GM21381 (cell line): Measurements from ENCODE around the gene ZEB2.
A peak's percentile ranks its signal among the peaks of the same experiment; 100 is the strongest.

ENCODE experiments used
- ATAC-seq: cut with Tn5 transposase; IDR thresholded peaks from one replicate; pipeline ENCODE4 v1.9.1; 2021; ENCODE audit warnings: mild to moderate bottlenecking, moderate library complexity; ENCODE audit not compliant: unreplicated experiment

The ZEB2 gene

GRCh38 chr2:144474017-144474416 lies 45.9 kb downstream of the ZEB2 start:
- no peak for ATAC-seq

DNA sequence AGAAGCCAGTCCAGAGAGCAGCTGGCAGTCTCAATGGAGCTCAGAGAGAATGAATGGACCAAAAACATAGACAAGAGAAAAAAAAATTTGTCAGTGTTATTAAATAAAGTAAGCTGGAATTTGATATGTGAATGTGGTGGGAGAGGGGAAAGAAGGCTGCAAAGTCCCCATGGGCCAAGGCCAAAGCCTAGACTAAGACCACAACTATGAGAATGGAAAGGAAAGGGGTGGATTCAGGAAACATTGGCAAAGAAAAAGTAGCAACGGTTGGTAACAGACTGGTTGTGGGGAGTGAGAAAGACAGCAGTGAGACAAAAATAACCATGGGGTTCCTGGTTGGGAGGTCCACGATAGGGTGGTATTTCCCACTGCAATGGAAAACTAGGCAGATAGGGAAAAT lies 47.0 kb downstream of the ZEB2 start:
- no peak for ATAC-seq

GRCh38 chr2:144472046-144472412 lies 47.9 kb downstream of the ZEB2 start:
- no peak for ATAC-seq

DNA sequence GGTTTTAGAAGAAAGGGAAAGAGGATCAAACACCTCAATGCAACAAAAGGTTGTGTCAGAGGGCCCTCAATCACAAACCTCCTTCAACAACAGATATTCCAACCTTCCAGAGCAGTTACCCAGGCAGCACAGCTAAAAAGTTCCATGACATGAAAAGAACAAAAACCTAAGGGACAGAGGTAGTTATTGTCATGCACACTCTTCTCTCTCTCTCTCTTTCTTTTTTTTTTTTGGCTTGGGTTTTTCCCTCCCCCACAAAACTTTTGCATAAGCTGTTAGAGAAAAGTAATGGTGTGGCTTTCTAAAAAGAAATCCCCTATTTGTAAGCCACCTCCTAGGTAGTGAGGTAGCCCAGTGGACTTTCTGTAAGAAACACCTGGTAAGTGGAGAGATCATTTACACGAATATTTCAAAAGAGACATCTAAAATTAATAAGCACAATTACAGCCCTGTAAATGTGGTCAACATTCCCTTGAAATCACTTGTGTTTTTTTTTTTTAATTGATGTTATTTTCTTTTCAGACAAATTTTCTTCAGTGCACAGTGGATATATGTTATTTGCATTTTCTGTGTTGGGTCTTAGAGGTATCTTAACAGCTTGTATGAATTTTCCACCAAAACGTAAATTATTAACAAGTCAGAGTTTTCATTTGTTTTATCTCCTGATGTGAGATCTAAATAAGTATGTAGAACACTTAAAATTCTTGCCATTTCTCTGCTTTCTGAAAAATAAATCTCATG lies 48.4 kb downstream of the ZEB2 start:
- peak; percentile 70 for ATAC-seq

- ATAC-seq: no peak
Measured at GRCh38 chr2:144470816-144471215, 49.1 kb downstream of the ZEB2 start.

GRCh38 chr2:144470334-144470733 lies 49.6 kb downstream of the ZEB2 start:
- no peak for ATAC-seq

- no peak for ATAC-seq
Measured at GRCh38 chr2:144469798-144470197, 50.1 kb downstream of the ZEB2 start.

GRCh38 chr2:144468823-144469595 lies 50.9 kb downstream of the ZEB2 start:
- no peak for ATAC-seq

DNA sequence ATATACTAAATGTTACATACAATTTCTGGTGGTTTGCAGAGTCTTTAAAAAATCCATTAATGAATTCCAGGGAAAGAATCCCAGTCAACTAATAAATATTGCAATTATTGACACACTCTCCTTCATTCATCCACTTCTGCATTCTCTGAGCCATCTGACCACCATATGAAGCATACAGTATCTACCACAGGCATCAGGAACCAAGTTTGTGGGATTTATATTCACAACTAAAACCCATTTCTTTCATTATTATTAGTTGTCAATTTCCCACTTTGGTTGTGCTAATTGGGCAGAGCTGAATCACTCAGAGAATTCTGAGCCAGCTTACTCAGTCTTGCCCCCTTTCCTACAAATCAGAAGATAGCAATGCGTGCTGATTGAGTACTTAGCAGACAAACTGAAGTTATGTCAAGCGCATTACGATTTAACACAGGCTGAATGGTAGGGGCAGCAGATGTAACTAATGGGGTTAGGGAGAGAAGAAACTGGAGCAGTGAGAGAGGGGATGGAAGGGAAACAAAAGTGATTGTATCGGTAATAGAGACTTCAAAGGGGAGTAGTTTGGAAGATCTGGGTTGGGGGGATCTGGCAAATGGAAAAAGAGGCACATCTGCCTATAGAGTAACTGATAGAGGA lies 52.3 kb downstream of the ZEB2 start:
- ATAC-seq: no peak

DNA sequence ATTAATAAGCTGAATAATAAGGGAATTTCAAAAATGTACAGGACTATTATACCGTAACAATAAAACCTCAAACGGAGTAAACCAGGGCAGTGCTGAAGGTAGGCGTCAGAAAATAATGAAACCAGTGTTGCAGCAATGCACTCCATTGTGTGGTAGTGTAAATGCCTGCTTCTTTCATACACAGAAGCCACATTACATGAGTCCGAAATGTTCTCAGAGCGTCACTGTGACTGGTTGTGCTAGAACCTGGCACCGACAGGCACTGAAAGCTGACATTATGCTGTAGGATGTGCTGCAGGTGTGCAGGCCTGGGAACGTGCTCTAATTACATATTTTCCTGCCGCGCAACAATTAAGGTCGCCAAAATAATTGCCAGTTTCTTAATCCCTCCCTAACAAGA lies 53.3 kb downstream of the ZEB2 start:
- no peak for ATAC-seq

DNA sequence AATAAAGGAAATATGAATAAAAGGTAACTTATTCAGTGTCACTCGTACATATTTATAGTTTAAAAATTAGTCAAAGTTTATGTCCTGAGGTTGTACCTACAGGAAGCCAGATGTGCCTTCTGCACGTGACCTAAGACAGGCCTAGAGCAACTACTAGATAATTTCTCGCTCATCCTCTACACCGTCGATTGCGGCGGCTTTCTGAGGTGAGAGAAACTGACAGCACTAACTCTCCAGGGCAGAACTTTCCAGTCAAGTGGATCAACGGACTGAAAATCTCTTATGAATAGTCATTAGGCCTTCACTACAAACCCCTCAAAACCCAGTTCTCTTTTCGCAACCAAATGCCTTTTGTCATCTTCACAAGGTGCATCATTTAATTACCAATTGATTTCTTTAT lies 54.2 kb downstream of the ZEB2 start:
- ATAC-seq: no peak

DNA sequence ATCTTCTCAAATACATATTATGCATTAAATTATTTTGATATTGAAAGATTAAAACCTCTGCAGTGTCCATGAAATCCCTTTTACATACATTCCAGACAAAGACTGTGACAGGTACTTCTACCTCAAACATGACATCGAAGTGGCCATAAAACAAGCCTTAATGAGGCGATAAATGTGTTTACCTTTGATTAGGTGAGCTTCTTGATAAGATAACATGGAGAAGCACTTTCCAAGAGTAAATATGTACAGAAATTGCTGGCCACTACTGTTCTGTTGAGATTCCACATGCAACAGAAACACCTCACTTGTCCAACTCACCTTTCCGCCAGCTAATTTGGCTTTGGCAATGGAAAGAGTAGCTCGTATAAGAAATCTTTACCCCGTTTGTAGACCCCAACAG lies 55.2 kb downstream of the ZEB2 start:
- ATAC-seq: no peak

- no peak for ATAC-seq
Measured at GRCh38 chr2:144463266-144463665, 56.7 kb downstream of the ZEB2 start.

DNA sequence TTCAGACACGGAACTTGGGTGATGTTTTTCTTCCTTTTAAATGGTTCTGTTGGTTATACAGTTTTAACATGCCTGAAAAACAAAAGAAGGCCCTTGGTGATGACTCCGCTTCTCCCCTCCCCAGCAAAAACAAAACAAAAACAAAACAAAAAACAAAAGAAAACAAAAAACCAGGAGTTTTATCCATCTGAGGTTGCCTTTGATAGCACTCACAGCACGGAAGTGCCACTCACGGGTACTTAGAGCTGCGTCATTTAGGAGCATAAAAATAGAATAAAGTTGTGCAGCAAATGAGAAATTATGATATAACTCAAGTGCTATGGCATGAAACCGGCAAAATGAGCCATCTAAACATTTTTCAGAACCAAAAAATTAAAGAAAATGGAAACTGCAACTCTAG lies 57.7 kb downstream of the ZEB2 start:
- no peak for ATAC-seq

- no peak for ATAC-seq
Measured at GRCh38 chr2:144461308-144461766, 58.6 kb downstream of the ZEB2 start.

- no peak for ATAC-seq
Measured at GRCh38 chr2:144460727-144461307, 59.1 kb downstream of the ZEB2 start.

- no peak for ATAC-seq
Measured at GRCh38 chr2:144459937-144460336, 60.0 kb downstream of the ZEB2 start.

GRCh38 chr2:144459286-144459685 lies 60.6 kb downstream of the ZEB2 start:
- no peak for ATAC-seq

DNA sequence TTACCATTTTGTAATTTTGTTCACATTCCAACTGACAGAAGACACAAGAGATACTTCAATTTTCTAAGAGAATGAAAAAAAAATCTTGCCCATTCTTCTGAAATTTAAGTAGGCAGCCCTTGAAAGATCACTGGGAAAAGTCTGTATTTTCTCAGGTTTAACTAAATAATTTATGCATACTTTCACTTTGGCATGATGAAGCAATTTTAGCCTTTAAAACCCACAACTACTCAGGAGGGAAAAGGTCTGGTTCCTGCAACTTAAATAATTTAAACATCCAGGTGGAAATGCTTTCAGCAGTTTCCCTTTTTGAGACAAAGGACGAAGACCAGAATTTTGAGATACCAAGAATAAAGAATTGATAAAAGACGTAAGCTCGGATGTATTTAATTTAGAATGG lies 61.4 kb downstream of the ZEB2 start:
- no peak for ATAC-seq

DNA sequence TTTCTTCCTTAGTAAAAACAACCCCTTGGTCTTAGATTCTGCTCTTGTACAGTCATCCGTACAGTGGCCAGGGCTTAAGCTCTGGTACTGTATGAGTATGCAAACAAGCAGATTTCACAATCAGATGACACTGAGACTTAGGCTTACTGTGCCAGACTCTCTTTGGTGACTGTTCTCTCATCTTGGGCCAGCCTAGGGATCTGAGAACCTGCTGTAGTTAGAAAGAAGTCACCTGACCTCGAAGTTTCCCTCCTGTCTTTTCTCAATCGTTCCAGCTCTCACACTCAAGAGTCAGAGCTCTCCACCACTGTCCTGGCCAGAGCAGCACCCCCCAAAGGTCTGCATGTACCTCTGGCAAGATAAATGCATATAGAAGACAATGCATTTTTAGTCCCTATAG lies 63.2 kb downstream of the ZEB2 start:
- ATAC-seq: no peak

GRCh38 chr2:144455987-144456386 lies 63.9 kb downstream of the ZEB2 start:
- no peak for ATAC-seq
